Activated CD8-positive, alpha-beta T cell treated with anti-CD3 and anti-CD28 coated beads for 36 hours (primary cell): ENCODE measurements around the gene NSMF. TPM values are rescaled to one million over a fixed set of nuclear protein-coding genes. Genes with fewer than 3 reads are reported as not detected.

Source experiments
- ATAC-seq: fragments of 200-7000 bp; cut with Tn5 transposase; one replicate; pipeline ENCODE4 v1.10.0; 2021; ENCODE audit warnings: mild to moderate bottlenecking, moderate library complexity
- CTCF ChIA-PET: fragments of 350-600 bp; sonication (Branson Sonifier 250); formaldehyde crosslinking; loops from one replicate; lab custom pipeline; 2021; ENCODE audit warnings: antibody characterized with exemption; lab: Charles Lee
- POLR2A ChIA-PET: fragments of 350-600 bp; sonication (Branson Sonifier 250); formaldehyde crosslinking; loops from one replicate; lab custom pipeline; 2021; ENCODE audit warnings: antibody characterized with exemption; lab: Charles Lee
- DNase-seq: peaks from one replicate; pipeline ENCODE4 v3.0.0-alpha.2; 2020
- H3K27ac Mint-ChIP-seq: one replicate; pipeline ENCODE4 v1.8.0; 2021; ENCODE audit warnings: mild to moderate bottlenecking, mixed read lengths
- H3K27me3 Mint-ChIP-seq: one replicate; pipeline ENCODE4 v1.8.0; 2021; ENCODE audit warnings: mixed read lengths
- H3K36me3 Mint-ChIP-seq: one replicate; pipeline ENCODE4 v1.8.0; 2021; ENCODE audit warnings: low read depth, mixed read lengths
- H3K4me1 Mint-ChIP-seq: one replicate; pipeline ENCODE4 v1.8.0; 2021; ENCODE audit warnings: low read depth, mixed read lengths
- H3K4me3 Mint-ChIP-seq: one replicate; pipeline ENCODE4 v1.8.0; 2021; ENCODE audit warnings: mild to moderate bottlenecking, moderate library complexity, mixed read lengths
- H3K9me3 Mint-ChIP-seq: one replicate; pipeline ENCODE4 v1.8.0; 2021; ENCODE audit warnings: mixed read lengths
- CTCF ChIP-seq: fragments of 200-600 bp; IDR thresholded peaks from one replicate; pipeline ENCODE4 v1.8.0; 2022; ENCODE audit warnings: antibody characterized with exemption, mild to moderate bottlenecking
- intact Hi-C: fragments of 100-400 bp; cut with micrococcal nuclease; formaldehyde crosslinking; loops from one replicate; pipeline ENCODE4 v1.10.0; 2022
- total RNA-seq, 2 experiments: library from RNA; stranded (reverse); gene quantifications; one replicate each; pipeline ENCODE4 v1.2.3, GENCODE V29; 2021

The NSMF gene
- total RNA-seq, 2 experiments from 2014 or later = 112 to 116 TPM

GRCh38 chr9:137437691-137438590 lies 21.2 kb downstream of the NSMF start:
- Mint-ChIP-seq H3K9me3 (no peaks in the 10 kb centered on the region), H3K4me1 (peaks cover 2% of the 10 kb centered on the region), H3K27me3 (peaks cover 7% of the 10 kb centered on the region), H3K27ac (no peak overlapping the region), H3K36me3 (no peaks in the 10 kb centered on the region), H3K4me3 (no peak overlapping the region)
- ATAC-seq = no peak
- ChIA-PET POLR2A (no interaction called here), CTCF (no interaction called here)
- no peak for DNase-seq
- intact Hi-C loops = no loop called here
- no peak for TF ChIP-seq CTCF

- TF ChIP-seq CTCF = no peak
- ChIA-PET CTCF (no interaction called here), POLR2A (no interaction called here)
- ATAC-seq (no peak), DNase-seq (no peak)
- no peaks in the 10 kb centered on the region for H3K9me3 Mint-ChIP-seq
- H3K4me1 Mint-ChIP-seq = peaks cover 2% of the 10 kb centered on the region
- no peak overlapping the region for H3K4me3 Mint-ChIP-seq
- intact Hi-C loops = no loop called here
- H3K27ac Mint-ChIP-seq = no peak overlapping the region
- peaks cover 2% of the 10 kb centered on the region for H3K27me3 Mint-ChIP-seq
- no peaks in the 10 kb centered on the region for H3K36me3 Mint-ChIP-seq
Observed at GRCh38 chr9:137436761-137437600, 22.2 kb downstream of the NSMF start.

- H3K4me3 Mint-ChIP-seq = no peak overlapping the region
Observed at GRCh38 chr9:137435980-137436760, 23.0 kb downstream of the NSMF start.

GRCh38 chr9:137435381-137435891 lies 23.7 kb downstream of the NSMF start:
- intact Hi-C loops = no loop called here
- ChIA-PET CTCF (interaction anchor here (1.3 kb wide), 1 partner anchor 12 kb away, joined by 3 read pairs; the partner anchor contains the start of gene NOXA1), POLR2A (no interaction called here)
- H3K9me3 Mint-ChIP-seq = no peaks in the 10 kb centered on the region
- H3K36me3 Mint-ChIP-seq = no peaks in the 10 kb centered on the region
- H3K4me3 Mint-ChIP-seq = no peak overlapping the region
- H3K27me3 Mint-ChIP-seq = no peaks in the 10 kb centered on the region
- DNase-seq = no peak
- no peaks in the 10 kb centered on the region for H3K4me1 Mint-ChIP-seq
- TF ChIP-seq CTCF = no peak
- ATAC-seq = no peak
- H3K27ac Mint-ChIP-seq = no peak overlapping the region

More at GRCh38 chr9:137435980-137436760, 23.0 kb downstream of the NSMF start:
- intact Hi-C loops = no loop called here
- no peaks in the 10 kb centered on the region for H3K36me3 Mint-ChIP-seq
- no peak for DNase-seq
- POLR2A ChIA-PET = no interaction called here
- TF ChIP-seq CTCF = no peak
- no peak overlapping the region for H3K27ac Mint-ChIP-seq
- H3K27me3 Mint-ChIP-seq = no peaks in the 10 kb centered on the region
- no peaks in the 10 kb centered on the region for H3K9me3 Mint-ChIP-seq
- CTCF ChIA-PET = no interaction called here
- no peaks in the 10 kb centered on the region for H3K4me1 Mint-ChIP-seq
- no peak for ATAC-seq
